Parathyroid adenoma (tissue), 2 donors: Measurements from ENCODE around the gene DNAJC1.

Experiments used
- H2AFZ ChIP-seq: fragments of 300-600 bp; sonication (generic); one replicate; pipeline ENCODE4 v1.7.0; 2017; ENCODE audit warnings: antibody characterized with exemption, mild to moderate bottlenecking
- H3K27ac ChIP-seq: fragments of 300-600 bp; sonication (generic); one replicate; pipeline ENCODE4 v1.7.0; 2017
- H3K27me3 ChIP-seq: fragments of 300-600 bp; sonication (generic); one replicate; pipeline ENCODE4 v1.7.0; 2017; ENCODE audit warnings: low read length; ENCODE audit not compliant: control insufficient read depth, insufficient read depth
- H3K36me3 ChIP-seq: fragments of 300-600 bp; sonication (generic); one replicate; pipeline ENCODE4 v1.7.0; 2017; ENCODE audit warnings: low read length; ENCODE audit not compliant: control insufficient read depth, insufficient read depth
- H3K4me1 ChIP-seq: fragments of 300-600 bp; sonication (generic); one replicate; pipeline ENCODE4 v1.7.0; 2017; ENCODE audit warnings: control low read depth
- H3K4me2 ChIP-seq: fragments of 300-600 bp; sonication (generic); one replicate; pipeline ENCODE4 v1.7.0; 2017; ENCODE audit warnings: low read length
- H3K4me3 ChIP-seq: fragments of 300-600 bp; sonication (generic); one replicate; pipeline ENCODE4 v1.7.0; 2017; ENCODE audit warnings: low read depth, low read length
- H3K79me2 ChIP-seq: fragments of 300-600 bp; sonication (generic); one replicate; pipeline ENCODE4 v1.7.0; 2017; ENCODE audit warnings: control low read depth
- H3K9ac ChIP-seq: fragments of 300-600 bp; sonication (generic); one replicate; pipeline ENCODE4 v1.7.0; 2017; ENCODE audit warnings: mild to moderate bottlenecking
- H3K9me3 ChIP-seq: fragments of 300-600 bp; sonication (generic); one replicate; pipeline ENCODE4 v1.7.0; 2017; ENCODE audit warnings: low read length; ENCODE audit not compliant: control insufficient read depth
- TF ChIP-seq, protein P1 (sequence below): fragments of 300-600 bp; sonication (generic); IDR thresholded peaks from one replicate; pipeline ENCODE4 v1.7.0; 2017; ENCODE audit warnings: antibody characterized with exemption, mild to moderate bottlenecking
- donor health status: primary hyperparathyroidism.

Gene DNAJC1

DNA sequence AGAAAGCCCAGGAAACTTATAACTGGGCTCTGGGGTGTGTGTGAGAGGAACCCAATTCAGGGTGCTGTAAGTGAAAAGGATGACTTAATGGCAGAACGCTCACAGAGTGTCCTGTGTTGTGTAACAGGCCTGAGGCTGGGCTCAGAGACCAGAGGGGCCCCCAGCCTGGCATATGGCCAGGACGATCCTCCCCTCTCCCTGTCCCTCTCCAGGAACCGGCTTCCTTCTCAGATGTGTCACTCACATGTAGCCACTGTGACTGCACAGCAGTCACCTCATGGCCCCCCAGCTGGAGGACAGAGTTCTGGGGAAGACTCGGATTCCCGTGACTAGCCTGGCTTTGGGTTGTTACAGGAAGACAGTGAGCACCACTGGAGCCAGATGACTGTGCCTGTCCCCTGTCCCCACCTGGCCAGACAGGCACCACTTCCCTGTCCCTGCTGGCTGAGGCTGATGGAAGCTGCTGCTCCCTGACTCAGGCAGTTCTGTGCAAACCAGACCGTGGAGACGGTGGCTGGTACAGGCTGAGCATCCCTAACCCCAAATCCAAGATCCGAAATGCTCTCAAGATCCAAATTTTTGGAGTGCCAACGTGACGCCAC is 249.0 kb downstream of the DNAJC1 start:
- TF ChIP-seq, protein P1, sequence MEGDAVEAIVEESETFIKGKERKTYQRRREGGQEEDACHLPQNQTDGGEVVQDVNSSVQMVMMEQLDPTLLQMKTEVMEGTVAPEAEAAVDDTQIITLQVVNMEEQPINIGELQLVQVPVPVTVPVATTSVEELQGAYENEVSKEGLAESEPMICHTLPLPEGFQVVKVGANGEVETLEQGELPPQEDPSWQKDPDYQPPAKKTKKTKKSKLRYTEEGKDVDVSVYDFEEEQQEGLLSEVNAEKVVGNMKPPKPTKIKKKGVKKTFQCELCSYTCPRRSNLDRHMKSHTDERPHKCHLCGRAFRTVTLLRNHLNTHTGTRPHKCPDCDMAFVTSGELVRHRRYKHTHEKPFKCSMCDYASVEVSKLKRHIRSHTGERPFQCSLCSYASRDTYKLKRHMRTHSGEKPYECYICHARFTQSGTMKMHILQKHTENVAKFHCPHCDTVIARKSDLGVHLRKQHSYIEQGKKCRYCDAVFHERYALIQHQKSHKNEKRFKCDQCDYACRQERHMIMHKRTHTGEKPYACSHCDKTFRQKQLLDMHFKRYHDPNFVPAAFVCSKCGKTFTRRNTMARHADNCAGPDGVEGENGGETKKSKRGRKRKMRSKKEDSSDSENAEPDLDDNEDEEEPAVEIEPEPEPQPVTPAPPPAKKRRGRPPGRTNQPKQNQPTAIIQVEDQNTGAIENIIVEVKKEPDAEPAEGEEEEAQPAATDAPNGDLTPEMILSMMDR, result no peak
- Histone ChIP-seq H2AFZ (no peak overlapping the region), H3K4me3 (no peak overlapping the region), H3K36me3 (no peaks in the 10 kb centered on the region), H3K79me2 (no peaks in the 10 kb centered on the region), H3K4me2 (no peak overlapping the region), H3K27me3 (no peaks in the 10 kb centered on the region), H3K9me3 (no peaks in the 10 kb centered on the region), H3K4me1 (no peaks in the 10 kb centered on the region), H3K27ac (no peak overlapping the region), H3K9ac (no peak overlapping the region)

DNA sequence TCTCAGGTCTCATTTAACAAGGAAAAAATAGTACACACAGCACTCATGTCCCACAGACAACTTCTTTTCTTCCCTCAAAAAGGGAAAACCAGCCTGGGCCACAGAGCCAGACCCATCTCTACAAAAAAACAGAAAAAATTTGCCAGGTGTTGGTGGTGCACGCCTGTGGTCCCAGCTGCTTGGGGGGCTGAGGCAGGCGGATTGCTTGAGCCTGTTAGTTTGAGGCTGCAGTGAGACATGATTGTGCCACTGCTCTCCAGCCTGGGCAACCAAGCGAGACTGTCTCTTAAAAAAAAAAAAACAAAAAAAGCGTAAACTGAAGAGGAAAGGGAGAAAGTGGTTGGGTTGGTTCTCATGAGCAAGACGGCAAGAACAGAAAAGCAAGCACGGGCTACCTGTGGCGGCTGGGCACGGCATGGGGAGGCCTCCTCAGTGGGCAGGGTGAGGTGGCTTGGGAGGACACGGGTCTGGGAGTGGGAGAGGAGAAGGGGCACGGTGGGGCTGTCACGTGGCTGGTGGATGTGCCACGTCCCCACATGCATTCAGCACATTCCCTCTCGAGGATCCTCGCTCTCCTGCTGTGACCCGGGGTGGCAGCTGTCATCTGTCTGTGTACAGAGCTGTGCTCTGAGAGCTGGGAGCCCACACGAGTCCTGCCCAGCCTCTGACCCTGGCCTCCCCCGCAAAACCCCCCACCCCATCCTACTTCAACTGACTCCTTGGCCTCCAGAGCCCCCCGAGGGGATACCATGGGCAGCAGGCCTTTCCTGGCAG is 249.8 kb downstream of the DNAJC1 start:
- Histone ChIP-seq H3K27me3 (no peaks in the 10 kb centered on the region), H3K9me3 (no peaks in the 10 kb centered on the region), H3K4me1 (no peaks in the 10 kb centered on the region), H3K4me2 (no peak overlapping the region), H3K36me3 (no peaks in the 10 kb centered on the region), H2AFZ (no peak overlapping the region), H3K27ac (no peak overlapping the region), H3K79me2 (no peaks in the 10 kb centered on the region), H3K4me3 (no peak overlapping the region), H3K9ac (no peak overlapping the region)
- TF ChIP-seq, protein P1, result no peak

DNA sequence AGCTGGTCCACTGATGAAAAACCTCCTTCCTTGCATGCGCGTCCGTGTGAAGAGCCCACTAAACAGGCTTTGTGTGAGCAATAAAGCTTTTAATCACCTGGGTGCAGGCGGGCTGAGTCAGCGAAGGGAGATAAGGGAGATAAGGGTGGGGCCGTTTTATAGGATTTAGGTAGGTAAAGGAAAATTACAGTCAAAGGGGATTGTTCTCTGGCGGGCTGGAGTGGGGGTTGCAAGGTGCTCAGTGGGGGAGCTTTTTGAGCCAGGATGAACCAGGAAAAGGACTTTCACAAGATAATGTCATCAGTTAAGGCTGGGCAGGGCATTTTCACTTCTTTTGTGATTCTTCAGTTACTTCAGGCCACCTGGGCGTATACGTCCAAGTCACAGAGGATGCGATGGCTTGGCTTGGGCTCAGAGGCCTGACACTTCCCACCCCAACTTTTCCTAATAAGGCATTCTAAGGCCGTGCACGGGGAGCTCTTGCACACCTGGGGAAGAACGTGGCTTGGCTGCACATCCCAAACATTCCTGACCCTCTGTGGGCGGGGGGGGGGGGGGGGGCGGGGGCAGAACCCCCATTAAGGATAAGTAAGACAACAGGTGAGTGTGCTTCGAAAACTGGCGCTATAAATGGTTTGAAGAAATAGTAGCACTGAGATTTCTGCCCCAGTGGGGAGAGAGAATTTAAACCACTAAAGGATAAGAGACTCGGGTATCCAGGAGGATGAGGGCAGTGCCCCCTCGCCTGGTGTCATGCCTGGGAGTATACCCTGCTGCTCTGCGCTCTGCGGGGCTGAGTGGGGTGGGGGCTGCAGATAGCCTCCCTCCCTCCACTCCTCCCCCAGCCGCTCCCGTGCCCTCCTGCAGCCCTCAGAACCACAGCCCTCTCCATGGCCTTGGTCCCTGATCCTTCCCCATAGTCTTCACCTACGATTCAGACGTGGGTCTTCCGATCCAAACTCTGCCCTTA is 251.9 kb downstream of the DNAJC1 start:
- TF ChIP-seq, protein P1, result no peak
- Histone ChIP-seq H3K27ac (no peak overlapping the region), H3K36me3 (no peaks in the 10 kb centered on the region)

DNA sequence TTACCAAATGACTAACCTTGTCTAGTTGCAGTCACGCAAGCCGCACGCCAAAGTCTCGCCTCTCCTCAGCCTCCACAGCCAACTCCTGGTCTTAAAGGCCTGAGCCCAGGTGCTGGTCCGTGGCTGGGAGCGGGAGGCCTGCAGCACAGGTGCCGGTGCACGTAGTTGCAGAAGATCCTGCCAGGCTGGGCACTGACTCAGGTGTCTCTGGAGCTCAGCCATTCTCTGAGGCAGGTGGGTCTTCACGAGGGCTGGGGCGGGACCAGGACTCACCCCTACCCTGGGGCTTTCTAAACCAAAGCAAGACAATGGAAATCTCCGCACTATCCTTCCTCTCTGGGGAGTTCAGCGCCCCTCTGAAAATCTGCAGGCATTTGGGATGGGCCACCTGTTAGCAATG is 253.1 kb downstream of the DNAJC1 start:
- TF ChIP-seq, protein P1, result no peak
- H3K79me2 ChIP-seq, result no peaks in the 10 kb centered on the region
- no peaks in the 10 kb centered on the region for H3K27me3 ChIP-seq
- no peaks in the 10 kb centered on the region for H3K4me1 ChIP-seq
- no peaks in the 10 kb centered on the region for H3K9me3 ChIP-seq
- no peaks in the 10 kb centered on the region for H3K36me3 ChIP-seq
- no peak overlapping the region for H3K4me3 ChIP-seq
- H3K4me2 ChIP-seq, result no peak overlapping the region
- H2AFZ ChIP-seq, result no peak overlapping the region
- H3K9ac ChIP-seq, result no peak overlapping the region
- no peak overlapping the region for H3K27ac ChIP-seq

More for the DNA sequence above, 251.9 kb downstream of the DNAJC1 start:
- Histone ChIP-seq H3K4me2 (no peak overlapping the region), H3K9me3 (no peaks in the 10 kb centered on the region), H3K4me3 (no peak overlapping the region), H3K9ac (no peak overlapping the region), H3K4me1 (no peaks in the 10 kb centered on the region), H2AFZ (no peak overlapping the region), H3K79me2 (no peaks in the 10 kb centered on the region), H3K27me3 (no peaks in the 10 kb centered on the region)
